K562 (cell line): ENCODE results near the gene HCN1. TPM values are rescaled to one million over a fixed set of nuclear protein-coding genes. Genes with fewer than 3 reads are reported as not detected.

Experiments used
- ATAC-seq: fragments of 200-7000 bp; cut with Tn5 transposase; 3 replicates; pipeline ENCODE4 v1.9.1; 2020; ENCODE audit warnings: moderate library complexity
- BruUV-seq: library from RNA; stranded (reverse); fragments of 400-500 nt; replicated peaks from 2 replicates; lab custom pipeline; 2021; lab: Mats Ljungman, UMichigan
- CTCF ChIA-PET: fragments of 300-600 bp; formaldehyde crosslinking; extraction: SDS; loops from one replicate; lab custom pipeline; 2021; ENCODE audit warnings: low intra/inter-chr PET ratio; lab: Yijun Ruan, JAX
- POLR2A ChIA-PET: fragments of 300-600, 350-650 bp; sonication (Branson Sonifier 250); formaldehyde crosslinking; extraction: SDS; loops from one replicate; lab custom pipeline; 2021; ENCODE audit warnings: antibody characterized with exemption, inconsistent platforms; lab: Yijun Ruan, JAX
- DNase-seq, 4 experiments: peaks; one replicate each; pipeline versions ENCODE4 v3.0.0 to v3.0.0-alpha.2; 2011 to 2018; ENCODE audit warnings: low spot score in 3 of 4, mixed read lengths in 3 of 4; ENCODE audit errors: extremely low read depth in 1 of 4
- FAIRE-seq: peaks from 2 replicates; lab custom pipeline; 2011; peaks lifted over from hg19 to GRCh38; lab: Jason Lieb, UNC
- H2AFZ ChIP-seq: 2 replicates; pipeline ENCODE4 v1.6.0; 2011; ENCODE audit warnings: low read depth, low read length, control low read depth, inconsistent platforms
- H3K27ac ChIP-seq: fragments of 200-600 bp; 3 replicates; pipeline ENCODE4 v1.8.0; 2011; ENCODE audit warnings: low read depth, mild to moderate bottlenecking, control low read depth, inconsistent platforms, low read length, moderate library complexity, mixed read lengths; ENCODE audit errors: extremely low read depth
- H3K27me3 ChIP-seq, 2 experiments: fragments of 300-600 bp in 1 of 2; 2 replicates in 1 of 2; 3 replicates in 1 of 2; pipeline versions ENCODE4 v1.6.0 to v1.8.0; 2011; ENCODE audit warnings: inconsistent platforms in 2 of 2, low read length in 2 of 2, mild to moderate bottlenecking in 1 of 2, mixed read lengths in 1 of 2, moderate library complexity in 1 of 2; ENCODE audit not compliant: control insufficient read depth in 2 of 2, insufficient read depth in 2 of 2
- H3K36me3 ChIP-seq: fragments of 300-600 bp; 3 replicates; pipeline ENCODE4 v1.8.0; 2011; ENCODE audit warnings: mild to moderate bottlenecking, low read length, inconsistent platforms; ENCODE audit not compliant: control insufficient read depth, insufficient read depth
- H3K4me1 ChIP-seq, 2 experiments: fragments of 200-600 bp in 1 of 2; replicated peaks in 1 of 2; 2 replicates in 1 of 2; 3 replicates in 1 of 2; pipeline versions ENCODE4 v1.5.1 to v1.8.0; 2011; ENCODE audit warnings: inconsistent platforms in 2 of 2, low read length in 2 of 2, mild to moderate bottlenecking in 1 of 2, mixed read lengths in 1 of 2, moderate library complexity in 1 of 2; ENCODE audit not compliant: control insufficient read depth in 2 of 2, insufficient read depth in 2 of 2
- H3K4me2 ChIP-seq: 2 replicates; pipeline ENCODE4 v1.6.1; 2011; ENCODE audit warnings: low read length, control low read depth, inconsistent platforms, mixed read lengths; ENCODE audit not compliant: insufficient read depth
- H3K4me3 ChIP-seq: fragments of 200-600 bp; sonication (generic), shearing (Covaris generic); 2 replicates; pipeline ENCODE4 v1.5.1; 2016; ENCODE audit warnings: control low read depth, inconsistent platforms
- H3K79me2 ChIP-seq: fragments of 200-600 bp; 3 replicates; pipeline ENCODE4 v1.8.0; 2011; ENCODE audit warnings: low read length, inconsistent platforms; ENCODE audit not compliant: control insufficient read depth, insufficient read depth
- H3K9ac ChIP-seq, 2 experiments: 2 replicates each; pipeline versions ENCODE4 v1.6.0 to v1.6.1; 2011; ENCODE audit warnings: low read depth in 2 of 2, low read length in 2 of 2, control low read depth in 1 of 2, inconsistent platforms in 1 of 2, mild to moderate bottlenecking in 1 of 2, mixed read lengths in 1 of 2; ENCODE audit not compliant: insufficient read depth in 1 of 2
- H3K9me1 ChIP-seq: one replicate; pipeline ENCODE4 v1.6.0; 2011; ENCODE audit warnings: inconsistent platforms, mild to moderate bottlenecking, low read length, moderate library complexity; ENCODE audit not compliant: control insufficient read depth, insufficient read depth
- H3K9me3 ChIP-seq: replicated peaks from 2 replicates; pipeline ENCODE4 v1.5.1; 2011; ENCODE audit warnings: low read depth, low read length, inconsistent platforms; ENCODE audit not compliant: control insufficient read depth, insufficient read depth
- H4K20me1 ChIP-seq: replicated peaks from 2 replicates; pipeline ENCODE4 v1.6.1; 2011; ENCODE audit warnings: low read length, inconsistent platforms, mixed read lengths; ENCODE audit not compliant: control insufficient read depth, insufficient read depth
- ELK3 ChIP-seq: fragments of 450-650 bp; formaldehyde crosslinking; IDR thresholded peaks from 2 replicates; pipeline ENCODE4 v1.4.0; 2020; ENCODE audit warnings: mild to moderate bottlenecking
- FOXP4 ChIP-seq: sonication (generic); formaldehyde crosslinking; IDR thresholded peaks from 2 replicates; pipeline ENCODE4 v1.8.0; 2022; ENCODE audit warnings: mild to moderate bottlenecking, missing genetic modification reagents, borderline replicate concordance
- ILF3 ChIP-seq: fragments of 450-650 bp; IDR thresholded peaks from 2 replicates; pipeline ENCODE4 v1.6.1; 2018; ENCODE audit warnings: antibody characterized with exemption, mild to moderate bottlenecking, moderate library complexity, borderline replicate concordance
- TAF15 ChIP-seq: fragments of 200-400 bp; formaldehyde crosslinking; IDR thresholded peaks from 2 replicates; pipeline ENCODE4 v1.6.1; 2017; ENCODE audit warnings: mild to moderate bottlenecking, low read depth, low read length, moderate library complexity
- TEAD4 ChIP-seq, 2 experiments: sonication (generic) in 1 of 2; formaldehyde crosslinking in 1 of 2; IDR thresholded peaks; 2 replicates each; pipeline versions ENCODE4 v1.6.1 to v1.8.0; 2012 to 2022; ENCODE audit warnings: borderline replicate concordance in 1 of 2, inconsistent platforms in 1 of 2, low read length in 1 of 2, mild to moderate bottlenecking in 1 of 2, missing genetic modification reagents in 1 of 2
- ZBTB5 ChIP-seq: fragments of 450-650 bp; IDR thresholded peaks from 2 replicates; pipeline ENCODE4 v1.6.1; 2017; ENCODE audit warnings: antibody characterized with exemption
- ZNF707 ChIP-seq: fragments of 250-450 bp; sonication (Bioruptor Pico); conservative IDR thresholded peaks from 2 replicates; pipeline ENCODE4 v1.8.0; 2022; ENCODE audit warnings: inconsistent platforms, mild to moderate bottlenecking, moderate library complexity
- ZNF740 ChIP-seq, 3 experiments: fragments of 200-800 bp in 1 of 3; sonication (Bioruptor generic) in 1 of 3; sonication (generic) in 1 of 3; formaldehyde crosslinking in 1 of 3; IDR thresholded peaks; 2 replicates each; pipeline versions ENCODE4 v1.6.1 to v1.8.0; 2016 to 2022; ENCODE audit warnings: mild to moderate bottlenecking in 2 of 3, missing compliant biosample characterization in 2 of 3, missing genetic modification characterization in 2 of 3, missing genetic modification reagents in 1 of 3
- ZNF830 ChIP-seq: fragments of 250-450 bp; sonication (Bioruptor Pico); IDR thresholded peaks from 2 replicates; pipeline ENCODE4 v1.5.0; 2021; ENCODE audit warnings: mild to moderate bottlenecking
- WGBS: fragments of 100-300 bp; shearing (Covaris generic); methylation state at CpG from one replicate; pipeline ENCODE4 v1.1.6; 2016; ENCODE audit warnings: low coverage, mixed read lengths; ENCODE audit not compliant: insufficient coverage; ENCODE audit errors: missing lambda C conversion rate; 5-methylcytosine and 5-hydroxymethylcytosine counted together
- in situ Hi-C: fragments of 300-500 bp; cut with MboI; formaldehyde crosslinking; loops from 4 replicates; pipeline ENCODE4 v1.15.0; 2018; ENCODE audit warnings: inconsistent platforms, mixed read lengths
- intact Hi-C: fragments of 100-400 bp; cut with micrococcal nuclease; formaldehyde crosslinking; loops from 2 replicates; pipeline ENCODE4 v1.14.2; 2022
- polyA plus RNA-seq, 8 experiments: library from polyadenylated mRNA; depleted of rRNA in 4 of 8; stranded (reverse) in 5 of 8; unstranded in 3 of 8; fragments of >200 nt; fragmentation: Nextera tagmentation in 2 of 8; fragmentation: Illumina TruSeq in 1 of 8; extraction: Ambion mirVana in 2 of 8; extraction: Trizol in 1 of 8; gene quantifications; 2 replicates each; pipeline versions ENCODE4 v1.2.1 to v1.2.3, GENCODE V29; 2011 to 2014; ENCODE audit warnings: inconsistent platforms in 1 of 8, missing spikeins in 1 of 8
- total RNA-seq, 7 experiments: library from RNA; depleted of rRNA in 6 of 7; stranded (reverse); fragments of >200 nt in 6 of 7; fragmentation: Illumina TruSeq in 2 of 7; extraction: Trizol in 2 of 7; gene quantifications; 2 replicates each; pipeline versions ENCODE4 v1.2.1 to v1.2.3, GENCODE V29; 2011 to 2021; ENCODE audit warnings: low replicate concordance in 1 of 7

Gene HCN1
- total and polyA plus RNA-seq, 9 of the 15 experiments (the other 6 are each of a cell fraction or from before 2014, with no cell fraction given): not detected

- BruUV-seq: no TSS peak
- no peaks in the 10 kb centered on the region for H3K27me3 ChIP-seq
- ChIA-PET POLR2A (no interaction called here), CTCF (no interaction called here)
- FAIRE-seq (no peak), DNase-seq (no peak), ATAC-seq (no peak)
- no peak overlapping the region for H3K4me3 ChIP-seq
- 0% methylated on average over 2 of the region's 2 CpGs for WGBS
- H3K9me3 ChIP-seq: peaks cover 5% of the 10 kb centered on the region
- H3K4me2 ChIP-seq: no peak overlapping the region
- intact Hi-C loops (no loop called here), in situ Hi-C loops (no loop called here)
- TF ChIP-seq TEAD4 (IDR thresholded peaks at IDR 0.05; ENCODE audit: low read length) (no peak), TEAD4 (CRISPR knock-in tag; IDR thresholded peaks at IDR 0.05; ENCODE audit: borderline replicate concordance) (no peak), ZBTB5 (no peak), FOXP4 (CRISPR knock-in tag) (no peak), ZNF830 (CRISPR knock-in tag) (no peak), ELK3 (CRISPR knock-in tag) (no peak), TAF15 (no peak), ILF3 (no peak), ZNF707 (CRISPR knock-in tag) (no peak), ZNF740 (CRISPR knock-in tag; IDR thresholded peaks at IDR 0.05) (no peak), ZNF740 (tag; IDR thresholded peaks at IDR 0.05) (no peak)
- no peaks in the 10 kb centered on the region for H3K9me1 ChIP-seq
- H4K20me1 ChIP-seq: no peaks in the 10 kb centered on the region
- no peak overlapping the region for H3K27ac ChIP-seq
- H3K4me1 ChIP-seq: no peaks in the 10 kb centered on the region
- H2AFZ ChIP-seq: no peak overlapping the region
- H3K36me3 ChIP-seq: no peaks in the 10 kb centered on the region
- H3K9ac ChIP-seq: no peak overlapping the region
- no peaks in the 10 kb centered on the region for H3K79me2 ChIP-seq
Measured at GRCh38 chr5:45336464-45336863, 359.7 kb downstream of the HCN1 start.
